HEK293 (cell line): ENCODE results near the gene METAP1D.

ENCODE experiments used
- CTCF ChIP-seq: fragments of 450-650 bp; formaldehyde crosslinking; IDR thresholded peaks from 2 replicates; pipeline ENCODE4 v1.5.1; 2016; ENCODE audit warnings: missing biosample characterization, missing genetic modification characterization
- HIC1 ChIP-seq: fragments of 450-650 bp; formaldehyde crosslinking; IDR thresholded peaks from 2 replicates; pipeline ENCODE4 v1.5.1; 2016; ENCODE audit warnings: missing biosample characterization, missing genetic modification characterization
- IKZF3 ChIP-seq: fragments of 450-650 bp; IDR thresholded peaks from 2 replicates; pipeline ENCODE4 v1.5.0; 2018; ENCODE audit warnings: missing biosample characterization, mild to moderate bottlenecking, missing genetic modification characterization, moderate library complexity
- KLF8 ChIP-seq: fragments of 450-650 bp; formaldehyde crosslinking; IDR thresholded peaks from 2 replicates; pipeline ENCODE4 v1.5.1; 2016; ENCODE audit warnings: missing biosample characterization, missing genetic modification characterization
- OSR2 ChIP-seq: fragments of 450-650 bp; formaldehyde crosslinking; IDR thresholded peaks from 2 replicates; pipeline ENCODE4 v1.5.1; 2016; ENCODE audit warnings: missing biosample characterization, missing genetic modification characterization
- PATZ1 ChIP-seq: fragments of 450-650 bp; formaldehyde crosslinking; IDR thresholded peaks from 2 replicates; pipeline ENCODE4 v1.5.1; 2016; ENCODE audit warnings: missing biosample characterization, missing genetic modification characterization
- PRDM1 ChIP-seq: fragments of 450-650 bp; formaldehyde crosslinking; IDR thresholded peaks from 2 replicates; pipeline ENCODE4; 2016; ENCODE audit warnings: missing biosample characterization, missing genetic modification characterization
- PRDM10 ChIP-seq: fragments of 450-650 bp; formaldehyde crosslinking; IDR thresholded peaks from 2 replicates; pipeline ENCODE4 v1.5.1; 2016; ENCODE audit warnings: missing biosample characterization, missing genetic modification characterization
- ZBTB11 ChIP-seq: fragments of 450-650 bp; formaldehyde crosslinking; conservative IDR thresholded peaks from 2 replicates; pipeline ENCODE4 v1.5.1; 2016; ENCODE audit warnings: low read depth, missing biosample characterization, missing genetic modification characterization
- ZBTB26 ChIP-seq: fragments of 450-650 bp; formaldehyde crosslinking; optimal IDR thresholded peaks from 2 replicates; pipeline ENCODE3; 2016; ENCODE audit warnings: missing biosample characterization, mild to moderate bottlenecking, missing genetic modification characterization
- ZBTB48 ChIP-seq: fragments of 450-650 bp; formaldehyde crosslinking; IDR thresholded peaks from 2 replicates; pipeline ENCODE4 v1.5.1; 2016; ENCODE audit warnings: missing biosample characterization, missing genetic modification characterization
- ZBTB6 ChIP-seq: fragments of 450-650 bp; formaldehyde crosslinking; IDR thresholded peaks from 2 replicates; pipeline ENCODE4 v1.5.1; 2017; ENCODE audit warnings: missing biosample characterization, missing genetic modification characterization
- ZNF157 ChIP-seq: fragments of 450-650 bp; formaldehyde crosslinking; IDR thresholded peaks from 2 replicates; pipeline ENCODE4 v1.5.1; 2016; ENCODE audit warnings: missing biosample characterization, missing genetic modification characterization
- ZNF416 ChIP-seq: fragments of 450-650 bp; formaldehyde crosslinking; IDR thresholded peaks from 2 replicates; pipeline ENCODE4 v1.5.1; 2016; ENCODE audit warnings: missing biosample characterization, missing genetic modification characterization
- ZNF423 ChIP-seq: fragments of 450-650 bp; formaldehyde crosslinking; IDR thresholded peaks from 2 replicates; pipeline ENCODE4 v1.5.1; 2016; ENCODE audit warnings: missing biosample characterization, missing genetic modification characterization
- ZNF513 ChIP-seq: fragments of 450-650 bp; IDR thresholded peaks from 2 replicates; pipeline ENCODE4 v1.5.1; 2018; ENCODE audit warnings: missing biosample characterization, missing genetic modification characterization
- ZNF596 ChIP-seq: fragments of 450-650 bp; IDR thresholded peaks from 2 replicates; pipeline ENCODE4 v1.5.0; 2018; ENCODE audit warnings: missing biosample characterization, mild to moderate bottlenecking, missing genetic modification characterization, moderate library complexity
- ZNF624 ChIP-seq: fragments of 450-650 bp; formaldehyde crosslinking; IDR thresholded peaks from 2 replicates; pipeline ENCODE4 v1.5.1; 2017; ENCODE audit warnings: missing biosample characterization, missing genetic modification characterization
- ZNF658 ChIP-seq: fragments of 450-650 bp; formaldehyde crosslinking; IDR thresholded peaks from 2 replicates; pipeline ENCODE4; 2016; ENCODE audit warnings: missing biosample characterization, missing genetic modification characterization
- ZXDB ChIP-seq: fragments of 450-650 bp; formaldehyde crosslinking; IDR thresholded peaks from 2 replicates; pipeline ENCODE4 v1.5.1; 2016; ENCODE audit warnings: missing biosample characterization, missing genetic modification characterization

The METAP1D gene

GRCh38 chr2:172100935-172101820 is 101.4 kb downstream of the METAP1D start (continued):
- TF ChIP-seq ZBTB11 (0 out of 2 replicates have a peak, but pooled peaks have one; percentile 17), CTCF (peak; percentile 83), ZNF513 (peak; percentile 15; the same call in 1 of the 2 replicates), ZNF658 (no peak), ZBTB26 (peak; percentile 41), IKZF3 (tag by site-specific recombination) (peak; percentile 53), KLF8 (tag by site-specific recombination) (no peak; the same call in 1 of the 2 replicates), OSR2 (peak; percentile 20; the same call in 1 of the 2 replicates), ZNF416 (tag by site-specific recombination) (no peak), ZBTB6 (0 out of 2 replicates have a peak, but pooled peaks have one; percentile 11), ZNF624 (tag by site-specific recombination) (no peak), ZXDB (peak; percentile 74), PRDM1 (tag by site-specific recombination) (no peak), ZNF423 (tag by site-specific recombination) (peak; percentile 96), ZBTB48 (tag by site-specific recombination) (peak; percentile 43; the same call in 1 of the 2 replicates), ZNF157 (tag by site-specific recombination) (no peak), PATZ1 (tag by site-specific recombination) (peak; percentile 91), PRDM10 (no peak), ZNF596 (tag by site-specific recombination) (no peak), HIC1 (tag by site-specific recombination) (peak; percentile 26; the same call in 1 of the 2 replicates)
